A673 (cell line): ENCODE results near the gene FCHSD2. TPM values are rescaled to one million over a fixed set of nuclear protein-coding genes. Genes with fewer than 3 reads are reported as not detected.

ENCODE experiments used
- BruUV-seq: library from RNA; stranded (reverse); fragments of 400-500 nt; replicated peaks from 2 replicates; lab custom pipeline; 2021; lab: Mats Ljungman, UMichigan
- CTCF ChIA-PET: fragments of 300-600 bp; sonication (Branson Sonifier 250); formaldehyde crosslinking; loops from one replicate; lab custom pipeline; 2022; ENCODE audit warnings: antibody characterized with exemption; lab: Charles Lee
- POLR2A ChIA-PET: fragments of 300-600 bp; sonication (Branson Sonifier 250); formaldehyde crosslinking; loops from one replicate; lab custom pipeline; 2022; ENCODE audit warnings: antibody characterized with exemption; ENCODE audit not compliant: low non-redundant PET; lab: Charles Lee
- DNase-seq: peaks from one replicate; pipeline ENCODE4 v3.0.0-alpha.2; 2015; ENCODE audit warnings: low spot score
- H3K27ac ChIP-seq: fragments of 200-600 bp; sonication (generic); 2 replicates; pipeline ENCODE4 v1.5.1; 2016; ENCODE audit warnings: mixed run types, low read depth, mild to moderate bottlenecking, mixed read lengths, antibody characterized with exemption, low read length; ENCODE audit not compliant: poor library complexity, severe bottlenecking
- H3K27me3 ChIP-seq: fragments of 200-600 bp; sonication (generic); replicated peaks from 2 replicates; pipeline ENCODE4 v1.6.1; 2017; ENCODE audit warnings: mixed run types, low read depth, mild to moderate bottlenecking, mixed read lengths, antibody characterized with exemption, low read length; ENCODE audit not compliant: insufficient read depth, poor library complexity
- H3K36me3 ChIP-seq: fragments of 200-600 bp; sonication (generic); 2 replicates; pipeline ENCODE4 v1.6.1; 2016; ENCODE audit warnings: mixed run types, mild to moderate bottlenecking, mixed read lengths, antibody characterized with exemption, low read length; ENCODE audit not compliant: insufficient read depth, poor library complexity, severe bottlenecking
- H3K4me1 ChIP-seq: fragments of 200-600 bp; sonication (generic); 2 replicates; pipeline ENCODE4 v1.6.1; 2017; ENCODE audit warnings: mixed run types, mild to moderate bottlenecking, mixed read lengths, antibody characterized with exemption, low read length; ENCODE audit not compliant: insufficient read depth, poor library complexity, severe bottlenecking
- H3K4me3 ChIP-seq: fragments of 200-600 bp; sonication (generic); 2 replicates; pipeline ENCODE4 v1.5.1; 2016; ENCODE audit warnings: low read depth, mixed run types, mild to moderate bottlenecking, mixed read lengths, low read length; ENCODE audit not compliant: poor library complexity, severe bottlenecking
- H3K9me3 ChIP-seq: fragments of 200-600 bp; sonication (generic); 2 replicates; pipeline ENCODE4 v1.6.1; 2016; ENCODE audit warnings: mixed run types, low read depth, mild to moderate bottlenecking, mixed read lengths, antibody characterized with exemption, low read length; ENCODE audit not compliant: poor library complexity, severe bottlenecking
- EZH2 ChIP-seq: fragments of 200-600 bp; sonication (generic); IDR thresholded peaks from 2 replicates; pipeline ENCODE4 v1.6.1; 2017; ENCODE audit warnings: borderline replicate concordance, low read depth, mild to moderate bottlenecking, mixed read lengths, antibody characterized with exemption, low read length; ENCODE audit not compliant: poor library complexity, severe bottlenecking
- intact Hi-C: fragments of 100-400 bp; cut with micrococcal nuclease; formaldehyde crosslinking; loops from one replicate; pipeline ENCODE4 v1.10.0; 2022; ENCODE audit not compliant: unreplicated experiment
- total RNA-seq: library from RNA; stranded (reverse); gene quantifications from 2 replicates; pipeline ENCODE4 v1.2.3, GENCODE V29; 2021
- TF ChIP-seq, protein P1 (sequence below): fragments of 300-800, 200-600 bp; sonication (generic); conservative IDR thresholded peaks from 2 replicates; pipeline ENCODE4 v1.5.1; 2017; ENCODE audit warnings: low read depth, mild to moderate bottlenecking, antibody characterized with exemption, low read length, moderate library complexity, mixed read lengths

Gene FCHSD2
- total RNA-seq, 1 experiment from 2014 or later = 44.7 TPM

DNA sequence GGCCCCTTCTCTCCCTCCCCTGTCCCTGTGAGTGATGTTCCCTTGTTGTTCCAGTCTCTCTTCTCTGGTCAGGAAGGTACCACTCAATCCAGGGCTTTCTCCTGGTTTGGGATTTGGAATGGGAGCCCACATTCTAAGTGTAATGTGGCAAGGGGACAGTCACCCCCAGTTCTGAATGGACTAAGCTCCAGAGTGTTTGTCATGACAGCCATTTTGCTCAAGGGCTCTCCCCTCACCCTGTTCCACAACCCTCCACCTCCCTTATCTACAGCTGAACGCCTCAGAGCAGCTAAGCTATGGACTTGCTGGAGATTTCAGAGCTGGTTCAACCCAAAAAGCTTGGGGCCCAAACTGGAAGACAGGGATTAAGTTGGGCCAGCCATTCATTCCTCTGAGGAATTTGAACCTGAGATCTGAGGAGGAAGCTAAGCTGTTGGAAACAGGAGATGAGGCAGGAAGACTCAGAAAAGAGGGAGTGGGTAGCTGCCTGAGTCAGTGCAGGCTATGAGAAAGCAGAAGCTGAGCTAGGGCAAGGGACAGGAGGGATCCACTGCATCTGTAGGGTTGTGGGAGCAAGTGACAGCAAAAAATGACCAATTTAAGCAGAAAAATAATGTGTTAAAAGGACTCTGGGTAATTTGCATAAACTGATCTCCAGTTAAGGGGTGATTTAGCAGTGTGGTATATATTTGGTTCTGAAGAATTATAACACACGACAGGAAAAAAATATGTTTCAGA, 22.9 kb upstream of the FCHSD2 start:
- H3K36me3 ChIP-seq = no peaks in the 10 kb centered on the region
- POLR2A ChIA-PET = no interaction called here
- intact Hi-C loops = no loop called here
- DNase-seq = no peak
- CTCF ChIA-PET = interaction anchor here (0.8 kb wide), 1 partner anchor 14 kb away, joined by 3 read pairs; no protein-coding TSS in a partner anchor
- no peaks in the 10 kb centered on the region for H3K4me1 ChIP-seq
- no peak overlapping the region for H3K4me3 ChIP-seq
- no peaks in the 10 kb centered on the region for H3K27me3 ChIP-seq
- no peaks in the 10 kb centered on the region for H3K9me3 ChIP-seq
- no TSS peak for BruUV-seq
- no peak overlapping the region for H3K27ac ChIP-seq
- TF ChIP-seq EZH2 = no peak
- TF ChIP-seq, protein P1, sequence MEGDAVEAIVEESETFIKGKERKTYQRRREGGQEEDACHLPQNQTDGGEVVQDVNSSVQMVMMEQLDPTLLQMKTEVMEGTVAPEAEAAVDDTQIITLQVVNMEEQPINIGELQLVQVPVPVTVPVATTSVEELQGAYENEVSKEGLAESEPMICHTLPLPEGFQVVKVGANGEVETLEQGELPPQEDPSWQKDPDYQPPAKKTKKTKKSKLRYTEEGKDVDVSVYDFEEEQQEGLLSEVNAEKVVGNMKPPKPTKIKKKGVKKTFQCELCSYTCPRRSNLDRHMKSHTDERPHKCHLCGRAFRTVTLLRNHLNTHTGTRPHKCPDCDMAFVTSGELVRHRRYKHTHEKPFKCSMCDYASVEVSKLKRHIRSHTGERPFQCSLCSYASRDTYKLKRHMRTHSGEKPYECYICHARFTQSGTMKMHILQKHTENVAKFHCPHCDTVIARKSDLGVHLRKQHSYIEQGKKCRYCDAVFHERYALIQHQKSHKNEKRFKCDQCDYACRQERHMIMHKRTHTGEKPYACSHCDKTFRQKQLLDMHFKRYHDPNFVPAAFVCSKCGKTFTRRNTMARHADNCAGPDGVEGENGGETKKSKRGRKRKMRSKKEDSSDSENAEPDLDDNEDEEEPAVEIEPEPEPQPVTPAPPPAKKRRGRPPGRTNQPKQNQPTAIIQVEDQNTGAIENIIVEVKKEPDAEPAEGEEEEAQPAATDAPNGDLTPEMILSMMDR = no peak

DNA sequence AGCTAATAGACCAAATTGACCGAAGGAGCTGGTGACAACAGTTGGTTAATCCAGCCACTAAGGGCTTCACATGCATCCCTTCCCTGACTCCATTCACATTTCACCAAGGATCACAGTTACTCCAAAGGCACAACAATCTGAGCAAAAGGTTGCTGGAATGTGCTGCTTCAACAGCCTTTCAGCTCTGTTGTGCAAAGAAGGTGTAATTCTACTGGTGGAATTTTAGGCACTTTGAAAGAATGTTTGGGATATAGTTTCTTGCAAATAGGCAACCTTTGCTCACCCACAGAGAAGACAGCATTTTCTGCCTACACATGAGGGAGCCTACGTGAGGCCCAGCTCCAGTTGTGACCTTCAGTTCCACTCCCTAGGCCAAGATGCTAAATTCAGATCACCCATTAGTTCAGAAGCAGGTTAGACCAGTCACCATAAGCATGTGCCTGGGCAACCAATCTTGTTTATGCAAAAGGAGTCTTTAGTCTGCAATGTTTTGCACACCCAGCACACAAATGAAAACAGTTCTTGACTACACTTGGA, 21.6 kb upstream of the FCHSD2 start:
- H3K27ac ChIP-seq = no peak overlapping the region
- no TSS peak for BruUV-seq
- no peaks in the 10 kb centered on the region for H3K4me1 ChIP-seq
- H3K36me3 ChIP-seq = no peaks in the 10 kb centered on the region
- H3K4me3 ChIP-seq = no peak overlapping the region
- CTCF ChIA-PET = no interaction called here
- intact Hi-C loops = no loop called here
- POLR2A ChIA-PET = no interaction called here
- H3K27me3 ChIP-seq = no peaks in the 10 kb centered on the region
- no peaks in the 10 kb centered on the region for H3K9me3 ChIP-seq
- DNase-seq = no peak
- no peak for TF ChIP-seq EZH2
- TF ChIP-seq, protein P1 = no peak

DNA sequence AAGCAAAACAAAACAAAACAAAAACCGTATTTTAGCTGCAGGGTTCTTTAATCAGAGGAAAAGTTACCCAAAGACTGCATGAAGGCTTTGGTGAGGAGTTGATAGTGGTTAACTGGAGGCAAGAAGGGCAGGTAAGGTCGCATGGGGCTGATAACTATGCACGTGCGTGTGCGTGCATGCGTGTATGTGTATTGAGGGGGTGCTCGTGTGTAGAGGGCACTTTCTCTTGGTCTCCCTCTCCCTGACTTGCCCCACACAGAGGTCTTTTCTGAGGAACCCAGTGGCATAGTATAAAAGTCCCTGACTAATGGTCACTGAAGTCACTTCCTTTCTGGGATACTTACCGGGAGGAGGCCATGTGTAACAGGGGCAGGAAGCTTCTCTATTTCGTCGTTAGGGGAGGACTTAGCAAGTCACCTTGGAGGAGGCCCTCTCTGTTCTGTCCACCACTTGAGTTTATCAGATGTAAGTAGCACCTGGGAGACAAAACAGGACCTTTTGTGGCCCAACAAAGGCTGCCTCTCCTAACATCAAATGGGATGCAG, 20.1 kb upstream of the FCHSD2 start:
- DNase-seq = no peak
- Histone ChIP-seq H3K27ac (no peak overlapping the region), H3K27me3 (no peaks in the 10 kb centered on the region), H3K4me1 (no peaks in the 10 kb centered on the region), H3K9me3 (no peaks in the 10 kb centered on the region), H3K4me3 (no peak overlapping the region), H3K36me3 (no peaks in the 10 kb centered on the region)
- intact Hi-C loops = no loop called here
- POLR2A ChIA-PET = no interaction called here
- CTCF ChIA-PET = no interaction called here
- no TSS peak for BruUV-seq
- TF ChIP-seq, protein P1 = no peak
- TF ChIP-seq EZH2 = no peak
